Activated CD4-positive, alpha-beta T cell treated with anti-CD3 and anti-CD28 coated beads, Interleukin-10, Interleukin-2, amounts not matched to agents 100 ng/mL and 50 ng/mL, durations not matched to agents 16 hours and 8 hours (primary cell): ENCODE data around the gene TRIO.

Source experiments
- DNase-seq: peaks from one replicate; pipeline ENCODE4 v3.0.0-alpha.2; 2020

The TRIO gene

GRCh38 chr5:14148890-14149671 is 5.9 kb downstream of the TRIO start:
- no peak for DNase-seq

- DNase-seq, result no peak
These were observed 6.6 kb downstream of the TRIO start for GRCh38 chr5:14149672-14150274.

GRCh38 chr5:14151416-14151815 is 8.3 kb downstream of the TRIO start:
- no peak for DNase-seq

GRCh38 chr5:14153071-14153864 is 10.1 kb downstream of the TRIO start:
- no peak for DNase-seq

- no peak for DNase-seq
These were observed 11.0 kb downstream of the TRIO start for GRCh38 chr5:14153932-14154731.

- no peak for DNase-seq
These were observed 11.9 kb downstream of the TRIO start for GRCh38 chr5:14155075-14155474.

- no peak for DNase-seq
These were observed 12.6 kb downstream of the TRIO start for GRCh38 chr5:14155739-14156138.

- DNase-seq, result no peak
These were observed 13.1 kb downstream of the TRIO start for GRCh38 chr5:14156290-14156649.

- no peak for DNase-seq
These were observed 13.7 kb downstream of the TRIO start for GRCh38 chr5:14156650-14157492.

GRCh38 chr5:14157493-14157782 is 14.3 kb downstream of the TRIO start:
- no peak for DNase-seq

GRCh38 chr5:14158890-14159666 is 15.9 kb downstream of the TRIO start:
- DNase-seq, result no peak

- no peak for DNase-seq
These were observed 18.8 kb downstream of the TRIO start for GRCh38 chr5:14161825-14162556.

- DNase-seq, result no peak
These were observed 21.3 kb downstream of the TRIO start for GRCh38 chr5:14164164-14165163.

- no peak for DNase-seq
These were observed 22.4 kb downstream of the TRIO start for GRCh38 chr5:14165375-14166106.

GRCh38 chr5:14166437-14166836 is 23.3 kb downstream of the TRIO start:
- no peak for DNase-seq

- no peak for DNase-seq
These were observed 24.2 kb downstream of the TRIO start for GRCh38 chr5:14167211-14167845.

GRCh38 chr5:14168144-14168792 is 25.1 kb downstream of the TRIO start:
- DNase-seq, result no peak

GRCh38 chr5:14168793-14169262 is 25.7 kb downstream of the TRIO start:
- no peak for DNase-seq
